IPS-15b (cell line): ENCODE data around the gene ELOVL6.

Experiments
- H3K27me3 ChIP-seq: one replicate; pipeline ENCODE4 v1.6.1; 2013; ENCODE audit warnings: low read length; ENCODE audit not compliant: control insufficient read depth, insufficient read depth
- H3K36me3 ChIP-seq: one replicate; pipeline ENCODE4 v1.6.1; 2013; ENCODE audit warnings: low read length; ENCODE audit not compliant: control insufficient read depth, insufficient read depth
- H3K4me1 ChIP-seq: one replicate; pipeline ENCODE4 v1.6.1; 2013; ENCODE audit warnings: mild to moderate bottlenecking, low read length; ENCODE audit not compliant: control insufficient read depth, insufficient read depth
- H3K4me3 ChIP-seq: one replicate; pipeline ENCODE4 v1.5.1; 2013; ENCODE audit warnings: low read depth, low read length
- H3K9ac ChIP-seq: one replicate; pipeline ENCODE4 v1.6.1; 2013; ENCODE audit warnings: low read depth, mild to moderate bottlenecking, low read length
- H3K9me3 ChIP-seq: one replicate; pipeline ENCODE4 v1.6.1; 2013; ENCODE audit warnings: mild to moderate bottlenecking, low read length; ENCODE audit not compliant: control insufficient read depth, insufficient read depth

Gene ELOVL6

GRCh38 chr4:110216129-110216528 is 17.7 kb upstream of the ELOVL6 start:
- Histone ChIP-seq H3K27me3 (no peaks in the 10 kb centered on the region), H3K36me3 (no peaks in the 10 kb centered on the region), H3K9ac (no peak overlapping the region), H3K4me3 (no peak overlapping the region), H3K4me1 (no peaks in the 10 kb centered on the region), H3K9me3 (no peaks in the 10 kb centered on the region)

DNA sequence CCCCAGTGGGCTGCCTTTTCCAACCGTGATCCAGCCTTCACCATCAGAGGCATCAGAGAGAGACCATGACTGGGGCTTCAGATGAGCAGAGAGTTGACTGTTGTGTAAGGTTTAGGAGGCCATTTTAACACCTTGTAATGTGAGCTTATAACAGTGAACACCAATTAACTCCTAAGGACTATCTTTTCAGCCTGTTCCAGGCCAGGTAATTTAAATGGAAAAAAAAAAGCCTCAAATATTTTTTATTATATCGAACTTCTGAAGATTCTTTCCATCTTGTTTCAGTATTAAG is 13.3 kb upstream of the ELOVL6 start:
- Histone ChIP-seq H3K4me1 (no peaks in the 10 kb centered on the region), H3K9ac (no peak overlapping the region), H3K36me3 (no peaks in the 10 kb centered on the region), H3K27me3 (no peaks in the 10 kb centered on the region), H3K4me3 (no peak overlapping the region), H3K9me3 (no peaks in the 10 kb centered on the region)

DNA sequence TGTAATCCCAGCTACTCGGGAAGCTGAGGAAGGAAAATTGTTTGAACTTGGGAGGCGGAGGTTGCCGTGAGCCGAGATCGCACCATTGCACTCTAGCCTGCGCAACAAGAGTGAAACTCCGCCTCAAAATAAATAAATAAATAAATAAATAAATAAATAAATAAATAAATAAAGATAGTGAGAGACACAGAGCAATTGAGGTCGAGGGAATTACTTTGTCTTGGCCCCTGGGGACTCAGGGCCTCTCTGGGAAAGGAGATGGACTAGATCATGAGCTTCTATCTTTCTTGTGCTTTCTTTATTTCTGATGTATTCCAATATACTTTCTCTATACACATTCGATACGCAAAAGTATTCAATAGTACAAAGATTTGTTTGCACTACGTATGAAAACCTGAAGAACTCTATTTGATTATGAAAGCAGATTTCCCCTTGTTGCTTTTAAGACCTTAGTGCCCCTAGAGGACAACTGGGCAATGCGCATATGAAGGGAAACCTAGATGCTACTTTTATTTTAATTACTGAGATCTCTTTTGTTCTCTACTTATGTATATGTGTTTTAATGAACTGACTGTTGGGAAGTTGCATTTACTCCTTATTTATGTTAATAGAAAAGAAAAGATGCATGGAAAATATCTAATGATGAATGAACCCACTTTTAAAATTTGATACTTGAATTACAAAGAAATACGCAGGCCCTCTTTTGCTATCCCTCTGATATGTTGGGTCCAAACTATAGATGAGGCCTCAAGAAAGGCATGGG is 12.8 kb upstream of the ELOVL6 start:
- no peak overlapping the region for H3K4me3 ChIP-seq
- H3K9ac ChIP-seq = no peak overlapping the region
- no peaks in the 10 kb centered on the region for H3K4me1 ChIP-seq
- H3K9me3 ChIP-seq = no peaks in the 10 kb centered on the region
- no peaks in the 10 kb centered on the region for H3K36me3 ChIP-seq
- H3K27me3 ChIP-seq = no peaks in the 10 kb centered on the region

DNA sequence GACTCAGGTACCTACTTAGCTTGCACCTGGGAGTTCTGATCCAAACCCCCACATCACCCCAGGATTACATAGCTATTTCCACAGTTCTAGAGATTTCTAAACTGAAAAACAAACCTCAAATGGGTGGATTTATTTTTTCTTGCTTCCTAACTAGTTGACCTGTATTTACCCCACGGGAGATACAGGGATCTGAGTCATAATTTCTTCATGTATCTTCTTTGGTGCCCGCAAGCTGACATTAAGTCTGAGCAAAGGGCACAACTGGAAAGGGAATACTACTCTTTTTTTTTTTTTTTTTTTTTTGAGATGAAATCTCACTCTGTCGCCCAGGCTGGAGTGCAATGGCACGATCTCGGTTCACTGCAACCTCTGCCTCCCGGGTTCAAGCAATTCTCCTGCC is 10.0 kb upstream of the ELOVL6 start:
- no peaks in the 10 kb centered on the region for H3K9me3 ChIP-seq
- H3K36me3 ChIP-seq = no peaks in the 10 kb centered on the region
- H3K4me1 ChIP-seq = no peaks in the 10 kb centered on the region
- H3K9ac ChIP-seq = no peak overlapping the region
- H3K27me3 ChIP-seq = no peaks in the 10 kb centered on the region
- no peak overlapping the region for H3K4me3 ChIP-seq

DNA sequence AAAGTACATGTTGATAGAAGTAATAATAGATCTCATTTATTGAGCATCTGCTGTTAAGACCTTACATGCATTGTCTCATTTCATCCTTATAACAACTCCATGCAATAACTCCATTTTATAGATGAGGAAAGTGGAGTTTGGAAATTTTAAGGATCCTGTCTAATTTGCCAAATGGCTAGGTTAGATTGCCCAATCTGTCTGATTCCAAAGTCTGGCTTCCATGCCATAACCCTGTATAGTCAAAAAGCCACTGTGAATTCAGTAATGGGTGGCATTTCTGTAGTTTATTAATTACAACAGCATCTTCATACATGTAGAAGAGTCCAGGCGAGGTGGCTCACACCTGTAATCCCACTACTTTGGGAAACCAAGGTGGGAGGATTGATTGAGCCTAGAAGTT is 8.8 kb upstream of the ELOVL6 start:
- Histone ChIP-seq H3K27me3 (no peaks in the 10 kb centered on the region), H3K4me1 (no peaks in the 10 kb centered on the region), H3K9ac (no peak overlapping the region), H3K4me3 (no peak overlapping the region), H3K36me3 (no peaks in the 10 kb centered on the region), H3K9me3 (no peaks in the 10 kb centered on the region)

- Histone ChIP-seq H3K9ac (no peak overlapping the region), H3K4me1 (peaks cover 3% of the 10 kb centered on the region), H3K27me3 (no peaks in the 10 kb centered on the region), H3K36me3 (no peaks in the 10 kb centered on the region), H3K9me3 (no peaks in the 10 kb centered on the region), H3K4me3 (no peak overlapping the region)
Observed at GRCh38 chr4:110202024-110202423, 3.6 kb upstream of the ELOVL6 start.

DNA sequence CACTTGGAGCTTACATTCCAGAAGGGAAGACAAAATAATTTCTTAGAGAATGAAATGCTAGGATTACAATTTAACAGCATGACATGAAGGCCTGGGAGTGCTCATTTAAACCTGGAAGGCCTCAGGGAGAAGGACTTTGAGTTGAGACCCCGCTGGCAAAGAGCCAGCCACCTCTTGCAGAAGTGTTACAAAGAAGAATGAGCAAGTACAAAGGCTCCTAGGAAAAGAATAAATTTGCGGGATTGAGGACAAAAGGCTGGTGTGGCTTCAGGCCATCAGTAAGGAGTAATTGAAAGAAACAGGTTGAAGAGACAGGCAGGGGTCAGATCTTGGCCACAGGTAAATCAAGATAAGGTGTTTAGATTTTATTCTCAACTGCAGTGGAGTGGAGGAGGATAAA is 3.1 kb upstream of the ELOVL6 start:
- H3K4me3 ChIP-seq = no peak overlapping the region
- H3K4me1 ChIP-seq = peaks cover 3% of the 10 kb centered on the region
- H3K36me3 ChIP-seq = no peaks in the 10 kb centered on the region

DNA sequence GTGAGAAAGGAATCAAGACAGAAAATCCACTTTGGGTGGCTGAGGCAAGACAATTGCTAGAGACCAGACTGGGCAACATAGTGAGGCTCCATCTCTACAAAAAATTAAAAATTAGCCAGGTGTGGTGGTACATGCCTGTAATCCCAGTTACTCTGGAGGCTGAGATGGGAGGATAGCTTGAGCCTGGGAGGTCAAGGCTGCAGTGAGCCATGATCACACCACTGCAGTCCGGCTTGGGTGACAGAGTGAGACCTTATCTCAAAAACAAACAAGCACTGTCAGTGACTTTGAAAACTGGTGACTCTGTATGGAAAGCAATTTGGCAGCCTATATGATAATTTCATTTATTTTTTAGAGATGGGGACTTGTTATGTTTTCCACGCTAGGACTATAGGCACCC is 2.3 kb upstream of the ELOVL6 start:
- H3K9me3 ChIP-seq = no peaks in the 10 kb centered on the region
- H3K4me3 ChIP-seq = no peak overlapping the region
- no peaks in the 10 kb centered on the region for H3K36me3 ChIP-seq
- no peaks in the 10 kb centered on the region for H3K27me3 ChIP-seq
- H3K4me1 ChIP-seq = peaks cover 7% of the 10 kb centered on the region
- H3K9ac ChIP-seq = no peak overlapping the region

More for the DNA sequence above, 3.1 kb upstream of the ELOVL6 start:
- Histone ChIP-seq H3K27me3 (no peaks in the 10 kb centered on the region), H3K9ac (no peak overlapping the region), H3K9me3 (no peaks in the 10 kb centered on the region)

- Histone ChIP-seq H3K9ac (peak overlapping the region; percentile 87), H3K4me3 (peak overlapping the region; percentile 96), H3K9me3 (no peaks in the 10 kb centered on the region), H3K36me3 (no peaks in the 10 kb centered on the region), H3K27me3 (no peaks in the 10 kb centered on the region), H3K4me1 (peaks cover 18% of the 10 kb centered on the region)
Observed at GRCh38 chr4:110198049-110198434, 373 bp downstream of the ELOVL6 start.

GRCh38 chr4:110197529-110198042 is 829 bp downstream of the ELOVL6 start:
- H3K9me3 ChIP-seq = no peaks in the 10 kb centered on the region
- peak overlapping the region; percentile 96 for H3K4me3 ChIP-seq
- H3K4me1 ChIP-seq = peaks cover 21% of the 10 kb centered on the region
- H3K9ac ChIP-seq = peak overlapping the region; percentile 87
- no peaks in the 10 kb centered on the region for H3K27me3 ChIP-seq
- no peaks in the 10 kb centered on the region for H3K36me3 ChIP-seq

GRCh38 chr4:110196871-110197528 is 1.4 kb downstream of the ELOVL6 start:
- Histone ChIP-seq H3K27me3 (no peaks in the 10 kb centered on the region), H3K36me3 (no peaks in the 10 kb centered on the region), H3K9ac (peak overlapping the region; percentile 87), H3K9me3 (no peaks in the 10 kb centered on the region), H3K4me3 (peak overlapping the region; percentile 96), H3K4me1 (peaks cover 21% of the 10 kb centered on the region)

DNA sequence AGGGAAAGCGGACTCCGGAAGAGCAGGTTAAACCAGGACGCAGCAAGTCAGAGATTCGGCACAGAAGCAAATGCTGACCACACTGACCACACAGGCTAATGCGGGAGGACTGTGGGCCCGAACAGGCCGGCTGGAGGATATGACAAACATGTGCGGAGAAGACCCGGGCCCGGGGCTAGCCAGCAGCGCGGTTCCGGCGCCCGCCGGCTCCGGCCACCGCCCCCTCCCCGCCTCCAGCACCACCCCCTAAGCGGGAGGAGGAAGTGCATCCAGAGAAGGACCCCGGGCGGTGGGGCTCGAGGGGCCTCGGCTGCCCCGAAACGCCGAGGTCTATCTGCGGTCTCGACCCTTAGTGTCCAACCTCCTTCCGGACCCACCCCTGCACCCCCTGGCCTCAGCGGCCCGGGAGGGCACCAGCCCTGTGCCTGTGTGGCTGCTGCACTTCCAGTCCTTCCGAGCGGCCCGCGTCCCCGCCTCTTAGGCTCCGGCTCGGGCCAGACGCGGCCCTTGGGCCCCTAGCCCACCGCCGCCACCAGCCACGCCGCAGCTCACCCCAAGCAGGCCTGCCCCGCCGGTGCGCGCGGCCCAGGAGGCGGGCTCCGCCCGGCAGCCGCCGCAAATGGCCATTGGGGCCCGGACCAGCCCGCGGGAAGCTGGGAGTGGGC is 2.1 kb downstream of the ELOVL6 start:
- peak overlapping the region; percentile 87 for H3K9ac ChIP-seq
- H3K4me3 ChIP-seq = peak overlapping the region; percentile 96
- no peaks in the 10 kb centered on the region for H3K27me3 ChIP-seq
- H3K36me3 ChIP-seq = no peaks in the 10 kb centered on the region
- H3K9me3 ChIP-seq = no peaks in the 10 kb centered on the region
- peaks cover 21% of the 10 kb centered on the region for H3K4me1 ChIP-seq
